DND-41 (cell line): ENCODE measurements around the gene COMMD7.
A peak's percentile ranks its signal among the peaks of the same experiment; 100 is the strongest.
"Not testable (repeated sequence)": the region's sequence is repeated elsewhere in the genome, so short reads cannot be mapped to it uniquely, and the experiment has no call there.

Source experiments
- ATAC-seq: fragments of 200-7000 bp; cut with Tn5 transposase; 3 replicates; pipeline ENCODE4 v1.9.1; 2021; ENCODE audit warnings: low read depth; ENCODE audit not compliant: insufficient read depth
- DNase-seq: peaks from one replicate; pipeline ENCODE4 v3.0.0-alpha.2; 2020
- H2AFZ ChIP-seq: 2 replicates; pipeline ENCODE4 v1.6.0; 2012; ENCODE audit warnings: low read depth, low read length
- H3K27ac ChIP-seq: 2 replicates; pipeline ENCODE4 v1.5.1; 2012; ENCODE audit warnings: low read length, inconsistent platforms
- H3K27me3 ChIP-seq: fragments of 200-600 bp; sonication (generic); 2 replicates; pipeline ENCODE4 v1.6.0; 2012; ENCODE audit warnings: low read length, mild to moderate bottlenecking, inconsistent platforms; ENCODE audit not compliant: insufficient read depth, poor library complexity
- H3K36me3 ChIP-seq: 2 replicates; pipeline ENCODE4 v1.5.1; 2012; ENCODE audit warnings: low read length, inconsistent platforms; ENCODE audit not compliant: insufficient read depth
- H3K4me1 ChIP-seq: 2 replicates; pipeline ENCODE4 v1.5.1; 2012; ENCODE audit warnings: mild to moderate bottlenecking, low read length; ENCODE audit not compliant: insufficient read depth
- H3K4me2 ChIP-seq: 2 replicates; pipeline ENCODE4 v1.6.0; 2012; ENCODE audit warnings: mild to moderate bottlenecking, moderate library complexity, low read length, inconsistent platforms; ENCODE audit not compliant: insufficient read depth
- H3K4me3 ChIP-seq, 2 experiments: fragments of 200-600 bp in 1 of 2; shearing (Covaris generic) in 1 of 2; 2 replicates each; pipeline ENCODE4 v1.5.1; 2012 to 2016; ENCODE audit warnings: inconsistent platforms in 2 of 2, low read length in 2 of 2, mild to moderate bottlenecking in 2 of 2, low read depth in 1 of 2, moderate library complexity in 1 of 2
- H3K79me2 ChIP-seq: 2 replicates; pipeline ENCODE4 v1.6.0; 2012; ENCODE audit warnings: low read length, inconsistent platforms; ENCODE audit not compliant: insufficient read depth
- H3K9ac ChIP-seq: 2 replicates; pipeline ENCODE4 v1.6.0; 2012; ENCODE audit warnings: low read depth, mild to moderate bottlenecking, inconsistent platforms, low read length, moderate library complexity
- H3K9me3 ChIP-seq: 2 replicates; pipeline ENCODE4 v1.5.1; 2012; ENCODE audit warnings: low read length, moderate library complexity, mild to moderate bottlenecking, inconsistent platforms; ENCODE audit not compliant: insufficient read depth, severe bottlenecking
- H4K20me1 ChIP-seq: 2 replicates; pipeline ENCODE4 v1.6.0; 2012; ENCODE audit warnings: low read length; ENCODE audit not compliant: insufficient read depth
- EZH2 ChIP-seq: IDR thresholded peaks from 3 replicates; pipeline ENCODE4 v1.6.1; 2012; ENCODE audit warnings: borderline replicate concordance, low read depth, mild to moderate bottlenecking, moderate library complexity, low read length, inconsistent platforms; ENCODE audit not compliant: severe bottlenecking
- TF ChIP-seq, protein P1 (sequence below): IDR thresholded peaks from 2 replicates; pipeline ENCODE4 v1.5.1; 2012; ENCODE audit warnings: borderline replicate concordance, low read length, moderate library complexity, mild to moderate bottlenecking; ENCODE audit not compliant: poor library complexity, severe bottlenecking; ENCODE audit errors: extremely low read depth

Gene COMMD7

DNA sequence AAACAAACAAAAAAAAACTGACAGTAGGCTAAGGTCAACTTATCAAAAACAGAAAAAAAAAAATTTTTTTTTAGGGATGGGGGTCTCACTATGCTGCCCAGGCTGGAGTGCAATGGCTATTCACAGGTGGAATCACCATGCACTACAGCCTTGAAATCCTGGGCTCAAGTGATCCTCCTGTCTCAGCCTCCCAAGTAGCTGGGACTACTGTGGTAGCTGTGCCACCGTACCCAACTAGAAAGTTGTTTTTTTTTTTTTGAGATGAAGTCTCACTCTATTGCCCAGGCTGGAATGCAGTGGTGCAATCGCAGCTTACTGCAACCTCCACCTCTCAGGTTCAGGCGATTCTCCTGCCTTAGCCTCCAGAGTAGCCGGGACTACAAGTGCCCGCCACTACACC lies 2.1 kb downstream of the COMMD7 start:
- peaks cover 61% of the 10 kb centered on the region for H3K79me2 ChIP-seq
- no peak overlapping the region for H2AFZ ChIP-seq
- H3K4me3 ChIP-seq = no peak overlapping the region
- peaks cover 52% of the 10 kb centered on the region for H3K4me1 ChIP-seq
- H3K4me2 ChIP-seq = no peak overlapping the region
- DNase-seq (no peak), ATAC-seq (no peak)
- peaks cover 7% of the 10 kb centered on the region; the same call in 1 of the 2 replicates for H3K36me3 ChIP-seq
- no peak overlapping the region for H3K27ac ChIP-seq
- H3K27me3 ChIP-seq = no peaks in the 10 kb centered on the region
- TF ChIP-seq EZH2 = no peak
- TF ChIP-seq, protein P1, sequence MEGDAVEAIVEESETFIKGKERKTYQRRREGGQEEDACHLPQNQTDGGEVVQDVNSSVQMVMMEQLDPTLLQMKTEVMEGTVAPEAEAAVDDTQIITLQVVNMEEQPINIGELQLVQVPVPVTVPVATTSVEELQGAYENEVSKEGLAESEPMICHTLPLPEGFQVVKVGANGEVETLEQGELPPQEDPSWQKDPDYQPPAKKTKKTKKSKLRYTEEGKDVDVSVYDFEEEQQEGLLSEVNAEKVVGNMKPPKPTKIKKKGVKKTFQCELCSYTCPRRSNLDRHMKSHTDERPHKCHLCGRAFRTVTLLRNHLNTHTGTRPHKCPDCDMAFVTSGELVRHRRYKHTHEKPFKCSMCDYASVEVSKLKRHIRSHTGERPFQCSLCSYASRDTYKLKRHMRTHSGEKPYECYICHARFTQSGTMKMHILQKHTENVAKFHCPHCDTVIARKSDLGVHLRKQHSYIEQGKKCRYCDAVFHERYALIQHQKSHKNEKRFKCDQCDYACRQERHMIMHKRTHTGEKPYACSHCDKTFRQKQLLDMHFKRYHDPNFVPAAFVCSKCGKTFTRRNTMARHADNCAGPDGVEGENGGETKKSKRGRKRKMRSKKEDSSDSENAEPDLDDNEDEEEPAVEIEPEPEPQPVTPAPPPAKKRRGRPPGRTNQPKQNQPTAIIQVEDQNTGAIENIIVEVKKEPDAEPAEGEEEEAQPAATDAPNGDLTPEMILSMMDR = no peak
- no peaks in the 10 kb centered on the region for H3K9me3 ChIP-seq
- H4K20me1 ChIP-seq = no peaks in the 10 kb centered on the region
- H3K9ac ChIP-seq = no peak overlapping the region

DNA sequence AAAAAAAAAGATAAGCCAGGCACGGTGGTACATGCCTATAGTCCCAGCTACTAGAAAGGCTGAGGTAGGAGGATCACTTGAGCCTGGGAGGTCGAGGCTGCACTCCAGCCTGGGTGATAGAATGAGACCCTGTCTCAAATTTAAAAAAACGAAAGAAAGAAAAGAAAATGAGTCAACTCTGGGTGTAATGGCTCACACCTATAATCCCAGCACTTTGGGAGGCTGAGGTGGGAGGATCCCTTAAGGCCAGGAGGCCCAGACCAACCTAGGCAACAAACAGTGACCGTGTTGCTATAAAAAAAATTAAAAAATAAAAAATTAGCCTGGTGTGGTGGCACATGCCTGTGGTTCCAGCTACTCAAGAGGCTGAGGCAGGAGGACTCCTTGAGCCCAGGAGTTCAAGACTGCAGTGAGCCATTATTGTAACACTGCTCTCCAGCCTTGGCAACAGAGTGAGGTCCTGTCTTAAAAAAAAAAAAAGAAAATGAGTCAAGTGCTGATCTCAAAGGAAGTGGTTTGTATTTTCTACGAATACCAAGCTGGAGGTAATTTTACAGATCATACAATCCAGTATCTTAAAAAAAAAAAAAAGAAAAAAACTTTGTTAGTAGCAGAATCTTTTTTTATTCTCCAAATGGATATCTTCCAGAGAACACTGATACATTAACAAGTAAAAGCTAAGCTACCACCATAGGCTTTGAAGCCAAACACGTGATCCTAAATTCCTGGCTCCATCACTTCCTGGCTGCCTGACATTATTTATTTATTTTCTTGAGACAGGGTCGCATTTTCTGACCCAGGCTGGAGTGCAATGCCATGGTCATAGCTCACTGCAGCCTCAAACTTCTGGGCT lies 5.7 kb downstream of the COMMD7 start:
- Histone ChIP-seq H3K9ac (peak overlapping the region; percentile 42), H3K36me3 (0 out of 2 replicates have a peak, but pooled peaks cover 7% of the 10 kb centered on the region), H3K4me2 (peak overlapping the region; percentile 56), H3K4me1 (peaks cover 49% of the 10 kb centered on the region), H3K4me3 (peak overlapping the region in 1 of 2 experiments; percentile 24; a peak in 2 of 4 replicates), H3K79me2 (peaks cover 70% of the 10 kb centered on the region), H3K27me3 (no peaks in the 10 kb centered on the region), H2AFZ (no peak overlapping the region), H4K20me1 (no peaks in the 10 kb centered on the region), H3K9me3 (no peaks in the 10 kb centered on the region), H3K27ac (peak overlapping the region; percentile 89)
- ATAC-seq (peak; percentile 77), DNase-seq (peak; percentile 69)
- no peak for TF ChIP-seq EZH2
- TF ChIP-seq, protein P1 = no peak

DNA sequence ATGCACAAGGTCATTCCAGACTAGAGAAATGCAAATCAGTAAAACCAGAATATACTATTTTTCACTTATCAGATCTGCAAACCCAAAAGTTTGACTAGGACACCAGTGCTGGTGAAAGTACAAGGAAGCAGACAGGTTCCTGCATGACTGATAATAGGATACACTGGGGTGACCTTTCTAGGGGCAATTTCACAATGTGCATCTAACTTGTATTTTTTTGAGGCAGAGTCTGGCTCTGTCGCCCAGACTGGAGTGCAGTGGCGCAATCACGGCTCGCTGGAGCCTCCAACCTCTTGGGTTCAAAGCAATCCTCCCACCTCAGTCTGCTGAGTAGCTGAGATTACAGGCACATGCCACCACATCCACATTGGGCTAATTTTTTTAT lies 11.4 kb downstream of the COMMD7 start:
- Histone ChIP-seq H3K4me3 (no peak overlapping the region), H3K36me3 (peaks cover 39% of the 10 kb centered on the region), H3K27me3 (no peaks in the 10 kb centered on the region), H3K9ac (no peak overlapping the region), H2AFZ (no peak overlapping the region), H4K20me1 (no peaks in the 10 kb centered on the region; the same call in 1 of the 2 replicates), H3K4me2 (no peak overlapping the region), H3K27ac (no peak overlapping the region), H3K79me2 (peaks cover 46% of the 10 kb centered on the region), H3K4me1 (peaks cover 11% of the 10 kb centered on the region), H3K9me3 (no peaks in the 10 kb centered on the region)
- TF ChIP-seq, protein P1 = no peak
- TF ChIP-seq EZH2 = no peak
- DNase-seq (no peak), ATAC-seq (no peak)

DNA sequence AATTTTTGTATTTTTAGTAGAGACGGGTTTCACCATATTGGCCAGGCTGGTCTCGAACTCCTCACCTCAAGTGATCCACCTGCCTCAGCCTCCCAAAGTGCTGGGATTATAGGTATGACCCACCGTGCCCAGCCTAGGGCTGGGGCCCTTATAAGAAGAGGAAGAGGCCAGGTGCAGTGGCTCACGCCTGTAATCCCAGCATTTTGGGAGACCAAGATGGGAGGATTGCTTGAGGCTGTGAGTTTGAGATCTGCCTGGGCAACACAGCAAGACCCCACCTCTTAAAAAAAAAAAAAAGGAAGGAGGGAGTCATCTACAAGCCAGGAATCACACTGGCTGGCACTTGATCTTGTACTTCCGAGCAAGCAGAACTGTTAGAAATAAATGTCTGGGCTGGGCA lies 13.9 kb downstream of the COMMD7 start:
- peak overlapping the region; percentile 3; the same call in 1 of the 2 replicates for H3K27ac ChIP-seq
- not testable (repeated sequence) for H3K27me3 ChIP-seq, H3K4me2 ChIP-seq, H2AFZ ChIP-seq, H3K4me1 ChIP-seq, DNase-seq, H3K9me3 ChIP-seq, ATAC-seq, H4K20me1 ChIP-seq, H3K4me3 ChIP-seq, H3K9ac ChIP-seq
- peaks cover 23% of the 10 kb centered on the region for H3K79me2 ChIP-seq
- peaks cover 43% of the 10 kb centered on the region for H3K36me3 ChIP-seq

DNA sequence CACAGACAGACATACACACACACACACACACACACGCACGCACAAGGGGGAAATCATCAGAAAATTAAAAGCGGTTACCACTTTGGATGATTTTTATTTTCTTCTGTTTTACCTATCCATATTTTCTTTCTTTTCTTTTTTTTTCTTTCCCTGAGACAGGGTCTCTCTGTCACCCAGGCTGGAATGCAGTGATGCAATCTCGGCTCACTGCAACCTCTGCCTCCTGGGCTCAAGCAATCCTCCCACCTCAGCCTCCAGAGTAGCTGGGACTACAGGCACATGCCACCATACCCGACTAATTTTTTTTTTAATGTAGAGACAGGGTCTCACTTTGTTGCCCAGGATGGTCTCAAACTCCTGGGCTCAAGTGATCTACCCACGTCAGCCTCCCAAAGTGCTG lies 14.8 kb downstream of the COMMD7 start:
- not testable (repeated sequence) for H4K20me1 ChIP-seq

More for the DNA sequence above, 14.8 kb downstream of the COMMD7 start:
- not testable (repeated sequence) for ATAC-seq, H2AFZ ChIP-seq, H3K9me3 ChIP-seq, H3K4me3 ChIP-seq, DNase-seq, H3K9ac ChIP-seq, H3K4me1 ChIP-seq, H3K27me3 ChIP-seq, H3K4me2 ChIP-seq
- Histone ChIP-seq H3K79me2 (peaks cover 22% of the 10 kb centered on the region), H3K27ac (peak overlapping the region; percentile 11; the same call in 1 of the 2 replicates), H3K36me3 (peaks cover 43% of the 10 kb centered on the region)
